SJSA1 (cell line): ENCODE measurements around the gene PPP1R16B. TPM values are rescaled to one million over a fixed set of nuclear protein-coding genes. Genes with fewer than 3 reads are reported as not detected.

ENCODE experiments used
- DNase-seq, 2 experiments: peaks; one replicate each; pipeline ENCODE4 v3.0.0-alpha.2; 2015 to 2020; ENCODE audit warnings: low spot score in 2 of 2, low read depth in 1 of 2
- H3K27ac ChIP-seq: fragments of 250-450 bp; sonication (Bioruptor Pico); 2 replicates; pipeline ENCODE4 v1.5.1; 2020; ENCODE audit warnings: mild to moderate bottlenecking, moderate library complexity
- H3K27me3 ChIP-seq: fragments of 250-450 bp; sonication (Bioruptor Pico); replicated peaks from 2 replicates; pipeline ENCODE4 v1.5.1; 2020; ENCODE audit warnings: mild to moderate bottlenecking, moderate library complexity
- H3K36me3 ChIP-seq: fragments of 250-450 bp; sonication (Bioruptor Pico); 2 replicates; pipeline ENCODE4 v1.5.1; 2020; ENCODE audit warnings: mild to moderate bottlenecking
- H3K4me1 ChIP-seq: fragments of 250-450 bp; sonication (Bioruptor Pico); replicated peaks from 2 replicates; pipeline ENCODE4 v1.6.1; 2021; ENCODE audit warnings: mild to moderate bottlenecking
- H3K4me3 ChIP-seq: fragments of 250-450 bp; sonication (Bioruptor Pico); 2 replicates; pipeline ENCODE4 v1.5.1; 2020; ENCODE audit warnings: mild to moderate bottlenecking
- H3K9me3 ChIP-seq: fragments of 250-450 bp; sonication (Bioruptor Pico); replicated peaks from 2 replicates; pipeline ENCODE4 v1.5.1; 2020; ENCODE audit warnings: mild to moderate bottlenecking
- total RNA-seq: library from RNA; depleted of rRNA; stranded (reverse); fragments of >200 nt; shearing (Covaris generic); gene quantifications from 2 replicates; pipeline ENCODE4 v1.2.3, GENCODE V29; 2014

PPP1R16B gene
- total RNA-seq, 1 experiment from 2014 or later: 0.03 TPM

GRCh38 chr20:38825901-38826625, 20.6 kb downstream of the PPP1R16B start:
- Histone ChIP-seq H3K36me3 (no peaks in the 10 kb centered on the region), H3K27ac (no peak overlapping the region), H3K4me1 (no peaks in the 10 kb centered on the region), H3K27me3 (peaks cover 21% of the 10 kb centered on the region), H3K9me3 (no peaks in the 10 kb centered on the region), H3K4me3 (no peak overlapping the region)
- no peak for DNase-seq

- no peak overlapping the region for H3K4me3 ChIP-seq
- no peaks in the 10 kb centered on the region for H3K4me1 ChIP-seq
- H3K27ac ChIP-seq: no peak overlapping the region
- H3K9me3 ChIP-seq: no peaks in the 10 kb centered on the region
- no peak for DNase-seq
- H3K27me3 ChIP-seq: peaks cover 21% of the 10 kb centered on the region; the same call in 1 of the 2 replicates
- H3K36me3 ChIP-seq: no peaks in the 10 kb centered on the region
Observed at GRCh38 chr20:38827770-38828281, 22.3 kb downstream of the PPP1R16B start.

GRCh38 chr20:38828514-38829295, 23.2 kb downstream of the PPP1R16B start:
- no peaks in the 10 kb centered on the region for H3K36me3 ChIP-seq
- peaks cover 24% of the 10 kb centered on the region; the same call in 1 of the 2 replicates for H3K27me3 ChIP-seq
- no peaks in the 10 kb centered on the region for H3K9me3 ChIP-seq
- DNase-seq: no peak
- no peak overlapping the region for H3K4me3 ChIP-seq
- no peak overlapping the region for H3K27ac ChIP-seq
- no peaks in the 10 kb centered on the region for H3K4me1 ChIP-seq

GRCh38 chr20:38829296-38829875, 23.9 kb downstream of the PPP1R16B start:
- no peak overlapping the region for H3K4me3 ChIP-seq
- H3K4me1 ChIP-seq: no peaks in the 10 kb centered on the region
- peaks cover 20% of the 10 kb centered on the region; the same call in 1 of the 2 replicates for H3K27me3 ChIP-seq
- H3K27ac ChIP-seq: no peak overlapping the region
- no peaks in the 10 kb centered on the region for H3K9me3 ChIP-seq
- DNase-seq: no peak
- no peaks in the 10 kb centered on the region for H3K36me3 ChIP-seq

- Histone ChIP-seq H3K4me1 (no peaks in the 10 kb centered on the region), H3K27ac (no peak overlapping the region), H3K36me3 (no peaks in the 10 kb centered on the region), H3K27me3 (0 out of 2 replicates have a peak, but pooled peaks cover 12% of the 10 kb centered on the region), H3K9me3 (no peaks in the 10 kb centered on the region), H3K4me3 (no peak overlapping the region)
- DNase-seq: no peak
Observed at GRCh38 chr20:38830356-38830755, 24.9 kb downstream of the PPP1R16B start.

- DNase-seq: no peak
- H3K4me3 ChIP-seq: no peak overlapping the region
- 0 out of 2 replicates have a peak, but pooled peaks cover 11% of the 10 kb centered on the region for H3K27me3 ChIP-seq
- no peaks in the 10 kb centered on the region for H3K4me1 ChIP-seq
- no peaks in the 10 kb centered on the region for H3K9me3 ChIP-seq
- H3K27ac ChIP-seq: no peak overlapping the region
- no peaks in the 10 kb centered on the region for H3K36me3 ChIP-seq
Observed at GRCh38 chr20:38831049-38831691, 25.7 kb downstream of the PPP1R16B start.

- Histone ChIP-seq H3K9me3 (no peaks in the 10 kb centered on the region), H3K27ac (no peak overlapping the region)
Observed at GRCh38 chr20:38831995-38832620, 26.6 kb downstream of the PPP1R16B start.

GRCh38 chr20:38833154-38833856, 27.8 kb downstream of the PPP1R16B start:
- Histone ChIP-seq H3K36me3 (no peaks in the 10 kb centered on the region), H3K4me1 (no peaks in the 10 kb centered on the region), H3K4me3 (no peak overlapping the region), H3K27me3 (peaks cover 12% of the 10 kb centered on the region; the same call in 1 of the 2 replicates), H3K27ac (no peak overlapping the region), H3K9me3 (no peaks in the 10 kb centered on the region)
- DNase-seq: no peak

More at GRCh38 chr20:38831995-38832620, 26.6 kb downstream of the PPP1R16B start:
- H3K4me1 ChIP-seq: no peaks in the 10 kb centered on the region
- no peak overlapping the region for H3K4me3 ChIP-seq
- no peak for DNase-seq
- H3K27me3 ChIP-seq: peaks cover 11% of the 10 kb centered on the region; the same call in 1 of the 2 replicates
- no peaks in the 10 kb centered on the region for H3K36me3 ChIP-seq

- Histone ChIP-seq H3K9me3 (no peaks in the 10 kb centered on the region), H3K27ac (no peak overlapping the region), H3K27me3 (peaks cover 12% of the 10 kb centered on the region; the same call in 1 of the 2 replicates), H3K4me3 (no peak overlapping the region), H3K4me1 (no peaks in the 10 kb centered on the region), H3K36me3 (no peaks in the 10 kb centered on the region)
- DNase-seq: no peak
Observed at GRCh38 chr20:38833857-38834164, 28.3 kb downstream of the PPP1R16B start.

GRCh38 chr20:38834868-38835267, 29.4 kb downstream of the PPP1R16B start:
- DNase-seq: no peak
- no peak overlapping the region for H3K4me3 ChIP-seq
- H3K27me3 ChIP-seq: peaks cover 21% of the 10 kb centered on the region; the same call in 1 of the 2 replicates
- no peaks in the 10 kb centered on the region for H3K4me1 ChIP-seq
- H3K9me3 ChIP-seq: no peaks in the 10 kb centered on the region
- no peak overlapping the region for H3K27ac ChIP-seq
- H3K36me3 ChIP-seq: no peaks in the 10 kb centered on the region

- Histone ChIP-seq H3K9me3 (no peaks in the 10 kb centered on the region), H3K27ac (no peak overlapping the region)
- no peak for DNase-seq
Observed at GRCh38 chr20:38835792-38836191, 30.3 kb downstream of the PPP1R16B start.

GRCh38 chr20:38836991-38837390, 31.5 kb downstream of the PPP1R16B start:
- Histone ChIP-seq H3K27me3 (peaks cover 29% of the 10 kb centered on the region; the same call in 1 of the 2 replicates), H3K27ac (no peak overlapping the region), H3K4me3 (no peak overlapping the region), H3K4me1 (no peaks in the 10 kb centered on the region), H3K36me3 (no peaks in the 10 kb centered on the region), H3K9me3 (no peaks in the 10 kb centered on the region)
- DNase-seq: no peak

More at GRCh38 chr20:38835792-38836191, 30.3 kb downstream of the PPP1R16B start:
- Histone ChIP-seq H3K4me1 (no peaks in the 10 kb centered on the region), H3K36me3 (no peaks in the 10 kb centered on the region), H3K27me3 (peaks cover 27% of the 10 kb centered on the region; the same call in 1 of the 2 replicates), H3K4me3 (no peak overlapping the region)
